Upper lobe of left lung (tissue), 4 donors: ENCODE measurements around the gene MACROD2.

ENCODE experiments used
- CTCF ChIP-seq, 6 experiments: fragments of 450-650 bp in 4 of 6; fragments of 200-600 bp in 2 of 6; sonication (generic) in 2 of 6; IDR thresholded peaks; one replicate each; pipeline ENCODE4 v1.5.1; 2016 to 2019; ENCODE audit warnings: antibody characterized with exemption in 6 of 6
- EP300 ChIP-seq, 4 donors: sonication (generic); formaldehyde crosslinking; IDR thresholded peaks; one replicate each; pipeline ENCODE4 v1.5.1; 2017; ENCODE audit warnings: antibody characterized with exemption in 4 of 4, control low read depth in 2 of 4
- POLR2A ChIP-seq, 4 donors: fragments of 450-650 bp; IDR thresholded peaks; one replicate each; pipeline ENCODE4 v1.5.1; 2016 to 2017; ENCODE audit warnings: antibody characterized with exemption in 4 of 4, mild to moderate bottlenecking in 2 of 4
- POLR2AphosphoS5 ChIP-seq, 2 donors: sonication (generic); formaldehyde crosslinking; IDR thresholded peaks; one replicate each; pipeline ENCODE4 v1.5.1; 2017; ENCODE audit warnings: antibody characterized with exemption in 2 of 2

DNA sequence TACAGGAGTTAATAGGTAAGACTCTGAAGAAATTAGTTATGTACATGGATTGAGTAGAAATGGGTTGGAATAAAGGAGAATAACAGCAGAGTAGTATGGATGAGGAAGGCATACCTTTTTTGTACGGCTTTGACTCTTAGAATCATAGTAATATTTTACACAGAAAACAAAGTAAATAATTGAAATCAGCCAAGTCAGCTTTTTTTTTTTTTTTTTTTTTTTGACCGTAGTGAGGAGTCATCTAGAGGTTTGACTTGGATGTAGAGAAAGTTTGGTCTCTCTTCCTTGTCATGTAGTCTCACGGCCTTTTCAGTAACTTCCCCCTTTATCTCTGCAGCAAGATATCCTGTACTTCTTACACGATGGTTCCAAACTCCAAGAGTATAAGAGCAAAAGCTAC is 183.2 kb downstream of the MACROD2 start:
- no peak for TF ChIP-seq CTCF (IDR thresholded peaks at IDR 0.05)
- no peak for TF ChIP-seq POLR2A (IDR thresholded peaks at IDR 0.05)
- no peak for TF ChIP-seq POLR2AphosphoS5 (IDR thresholded peaks at IDR 0.05)
- TF ChIP-seq EP300 (IDR thresholded peaks at IDR 0.05): no peak
